HG03066 (cell line): ENCODE measurements around the gene KIRREL3.

ENCODE experiments used
- ATAC-seq: cut with Tn5 transposase; IDR thresholded peaks from one replicate; pipeline ENCODE4 v1.9.1; 2021; ENCODE audit warnings: low read depth; ENCODE audit not compliant: unreplicated experiment

Gene KIRREL3

GRCh38 chr11:126647735-126648134 is 352.8 kb downstream of the KIRREL3 start:
- ATAC-seq: no peak

GRCh38 chr11:126646701-126647557 is 353.6 kb downstream of the KIRREL3 start:
- ATAC-seq: no peak

- ATAC-seq: no peak
Measured at GRCh38 chr11:126645186-126645585, 355.4 kb downstream of the KIRREL3 start.

- ATAC-seq: no peak
Measured at GRCh38 chr11:126640186-126640585, 360.4 kb downstream of the KIRREL3 start.

- no peak for ATAC-seq
Measured at GRCh38 chr11:126639692-126640091, 360.9 kb downstream of the KIRREL3 start.

GRCh38 chr11:126638648-126639047 is 361.9 kb downstream of the KIRREL3 start:
- no peak for ATAC-seq

- ATAC-seq: no peak
Measured at GRCh38 chr11:126637795-126638175, 362.8 kb downstream of the KIRREL3 start.

GRCh38 chr11:126636911-126637794 is 363.4 kb downstream of the KIRREL3 start:
- no peak for ATAC-seq

- ATAC-seq: no peak
Measured at GRCh38 chr11:126635511-126635910, 365.1 kb downstream of the KIRREL3 start.

GRCh38 chr11:126634963-126635362 is 365.6 kb downstream of the KIRREL3 start:
- ATAC-seq: no peak

GRCh38 chr11:126633330-126633729 is 367.2 kb downstream of the KIRREL3 start:
- ATAC-seq: no peak

- no peak for ATAC-seq
Measured at GRCh38 chr11:126630893-126631798, 369.4 kb downstream of the KIRREL3 start.

- ATAC-seq: no peak
Measured at GRCh38 chr11:126630488-126630887, 370.1 kb downstream of the KIRREL3 start.

- ATAC-seq: no peak
Measured at GRCh38 chr11:126628790-126629621, 371.6 kb downstream of the KIRREL3 start.

- ATAC-seq: no peak
Measured at GRCh38 chr11:126628450-126628789, 372.1 kb downstream of the KIRREL3 start.

- ATAC-seq: no peak
Measured at GRCh38 chr11:126627421-126627820, 373.1 kb downstream of the KIRREL3 start.

GRCh38 chr11:126624506-126624905 is 376.1 kb downstream of the KIRREL3 start:
- ATAC-seq: no peak

GRCh38 chr11:126619516-126619915 is 381.1 kb downstream of the KIRREL3 start:
- no peak for ATAC-seq

GRCh38 chr11:126615845-126616244 is 384.7 kb downstream of the KIRREL3 start:
- no peak for ATAC-seq

- ATAC-seq: no peak
Measured at GRCh38 chr11:126613272-126613671, 387.3 kb downstream of the KIRREL3 start.
